T47D (cell line): Measurements from ENCODE around the gene SV2A.

ENCODE experiments used
- DNase-seq, 2 experiments: peaks; one replicate each; pipeline versions ENCODE4 v3.0.0 to v3.0.0-alpha.2; 2011 to 2012; ENCODE audit warnings: low read depth in 1 of 2, low spot score in 1 of 2
- JUND ChIP-seq: IDR thresholded peaks from 2 replicates; pipeline ENCODE4 v1.6.1; 2012; ENCODE audit warnings: low read depth
- in situ Hi-C: cut with HindIII; loops from 2 replicates; pipeline ENCODE4 v1.10.0; 2016; ENCODE audit warnings: low sequenced_read_pairs, low pct_unique_long_range_greater_than_20kb

The SV2A gene

DNA sequence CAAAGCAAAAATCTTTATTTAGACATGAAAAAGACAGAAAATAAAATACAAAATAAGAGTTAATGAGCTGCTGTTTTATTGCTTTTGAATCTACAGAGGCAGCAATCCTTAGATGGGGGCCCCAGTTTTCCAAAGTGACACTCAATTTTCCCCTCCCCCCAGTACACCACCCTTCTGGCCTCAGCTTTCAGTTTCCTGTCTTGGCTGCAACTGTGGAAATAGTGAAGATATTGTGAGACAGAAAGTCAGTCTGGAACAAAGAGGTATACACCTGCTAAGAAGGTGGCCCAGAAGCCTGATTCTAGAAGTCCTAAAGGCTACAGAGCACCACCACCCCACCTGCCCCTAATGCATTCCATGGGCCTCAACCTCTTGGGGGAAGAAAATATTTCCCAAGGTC lies 20.1 kb upstream of the SV2A start:
- no peak for DNase-seq
- no peak for TF ChIP-seq JUND
- in situ Hi-C loops: no loop called here

DNA sequence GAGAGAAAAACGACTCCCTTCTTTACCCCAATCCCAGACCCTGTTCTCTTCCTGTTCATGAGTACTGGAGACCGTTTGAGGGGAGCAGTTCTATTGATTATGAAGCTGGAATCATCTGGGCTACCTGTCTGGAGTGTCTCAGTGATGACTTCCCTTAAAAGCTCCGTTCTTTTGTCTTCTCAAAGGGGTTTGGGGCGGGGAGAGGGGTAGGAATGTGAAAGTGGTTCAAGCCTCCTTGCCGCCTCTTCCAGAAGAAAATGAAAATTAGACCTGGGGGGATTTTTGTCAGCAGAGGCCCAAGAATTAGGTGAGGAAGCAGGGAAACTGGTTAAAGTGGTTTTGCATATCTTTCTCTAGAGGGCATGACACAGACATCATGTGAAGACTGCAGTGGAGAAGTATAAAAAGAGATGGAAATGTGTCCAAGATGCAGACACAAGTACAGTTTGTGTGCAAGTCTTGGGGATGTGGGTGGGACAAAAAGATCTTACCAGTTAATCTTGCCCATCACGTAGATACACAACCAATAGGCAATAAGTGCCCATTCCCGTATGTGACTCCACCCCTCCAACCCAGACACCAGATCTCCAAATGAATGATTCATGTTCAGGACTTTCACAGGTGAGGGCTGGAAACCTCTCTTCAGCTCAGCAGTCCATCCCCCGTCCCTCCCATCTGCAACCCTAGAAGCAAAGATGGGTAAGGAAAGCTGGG lies 19.5 kb upstream of the SV2A start:
- TF ChIP-seq JUND: no peak
- in situ Hi-C loops: no loop called here
- DNase-seq: peak; percentile 61 to 88

DNA sequence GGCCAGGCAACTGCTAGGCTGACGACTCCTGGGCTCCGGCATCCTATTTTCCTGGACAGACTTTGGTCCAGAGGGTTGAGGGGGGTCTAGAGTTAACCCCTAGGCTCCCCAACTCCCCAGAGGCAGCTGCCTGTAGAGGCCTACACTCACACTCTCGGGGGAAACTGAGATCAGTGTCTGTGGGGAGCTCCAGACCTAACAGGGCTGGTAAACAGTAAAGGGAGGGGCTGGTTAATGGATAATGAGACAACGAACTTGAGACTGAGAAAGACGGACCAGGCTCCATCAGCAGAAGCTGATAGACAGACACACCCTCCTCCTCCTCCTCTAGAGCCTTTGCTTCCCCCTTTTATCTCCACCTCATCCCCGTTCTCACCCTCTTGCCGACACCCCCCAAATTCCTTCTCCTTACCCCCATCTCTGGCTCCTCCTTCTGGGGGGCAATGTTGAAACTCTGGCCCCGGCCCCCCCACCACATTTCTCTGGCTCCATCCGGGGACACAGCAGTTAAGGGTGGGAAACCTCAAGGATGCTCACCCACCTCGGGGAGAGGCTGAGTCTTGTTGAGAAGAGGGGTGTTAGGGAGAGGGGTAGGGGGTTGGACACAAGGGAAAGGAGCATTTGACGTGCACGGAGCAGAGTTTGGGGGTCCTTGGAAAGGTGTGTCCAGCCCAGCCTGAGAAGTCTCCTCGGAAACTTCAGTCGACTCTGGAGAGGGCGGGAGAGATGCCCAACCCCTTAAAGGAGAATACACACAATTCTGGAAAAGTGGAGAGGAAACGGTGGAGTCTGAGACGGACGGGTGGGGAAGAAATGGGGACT lies 18.7 kb upstream of the SV2A start, which contains the start of gene MTMR11:
TSS of gene MTMR11 (minus strand) at position 710 of the 822 bp plus-strand sequence. CDS start at position 478, 232 bp downstream.
- in situ Hi-C loops: no loop called here
- no peak for TF ChIP-seq JUND
- peak; percentile 59 to 68 for DNase-seq

DNA sequence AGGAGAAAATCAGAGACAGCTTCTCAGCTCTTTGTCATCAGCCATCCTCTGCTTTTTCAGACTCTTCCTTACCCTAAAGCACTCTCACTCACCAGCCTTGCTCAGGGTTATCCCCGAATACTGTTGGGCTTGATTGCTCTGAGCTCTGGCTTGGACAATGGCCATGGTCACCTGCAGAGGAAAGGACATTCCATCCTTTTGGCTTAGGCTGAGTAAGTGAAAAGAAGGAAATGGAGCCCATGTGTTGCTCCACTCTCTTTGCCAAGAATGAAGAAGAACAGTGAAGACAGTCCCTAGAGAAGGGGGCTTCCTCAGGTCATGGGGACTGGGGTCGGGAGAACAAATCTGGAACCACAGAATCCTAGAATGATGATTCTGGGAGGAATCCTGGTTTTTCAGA lies 16.7 kb upstream of the SV2A start:
- TF ChIP-seq JUND: no peak
- DNase-seq: no peak
- in situ Hi-C loops: no loop called here

DNA sequence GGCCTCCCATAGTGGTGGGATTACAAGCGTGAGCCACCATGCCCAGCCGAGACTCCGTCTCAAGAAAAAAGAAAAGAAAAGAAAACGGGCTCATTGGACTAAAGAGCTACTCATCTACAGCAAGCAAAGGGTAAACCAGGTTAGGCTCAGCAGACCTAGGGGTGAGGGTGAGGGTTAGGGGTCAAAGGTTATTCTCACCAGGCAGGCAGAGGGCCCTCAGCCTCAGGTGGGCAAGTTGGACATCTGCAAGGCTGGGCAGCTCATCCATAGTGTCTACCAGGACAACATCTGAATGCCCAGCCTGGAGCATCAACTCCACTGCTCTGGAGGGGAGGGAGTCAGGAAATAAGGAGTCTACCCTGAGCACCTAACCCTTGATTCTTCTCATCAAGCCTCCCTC lies 15.6 kb upstream of the SV2A start:
- no peak for DNase-seq
- TF ChIP-seq JUND: no peak

DNA sequence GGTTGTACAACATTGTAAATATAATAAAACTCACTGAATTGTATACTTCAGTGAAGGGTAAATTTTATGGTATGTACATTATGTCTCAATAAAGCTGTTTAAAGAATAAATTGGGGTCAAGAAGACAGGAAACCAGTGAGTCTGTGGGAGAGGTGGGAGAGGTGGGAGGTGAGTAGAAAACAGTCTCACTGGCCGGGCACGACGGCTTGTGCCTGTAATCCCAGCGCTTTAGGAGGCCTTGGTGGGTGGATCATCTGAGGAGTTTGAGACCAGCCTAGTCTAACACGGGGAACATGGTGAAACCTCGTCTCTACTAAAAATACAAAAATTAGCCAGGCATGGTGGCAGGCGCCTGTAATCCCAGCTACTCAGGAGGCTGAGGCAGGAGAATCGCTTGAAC lies 14.8 kb upstream of the SV2A start:
- in situ Hi-C loops: no loop called here

More for the DNA sequence above, 15.6 kb upstream of the SV2A start:
- in situ Hi-C loops: no loop called here

DNA sequence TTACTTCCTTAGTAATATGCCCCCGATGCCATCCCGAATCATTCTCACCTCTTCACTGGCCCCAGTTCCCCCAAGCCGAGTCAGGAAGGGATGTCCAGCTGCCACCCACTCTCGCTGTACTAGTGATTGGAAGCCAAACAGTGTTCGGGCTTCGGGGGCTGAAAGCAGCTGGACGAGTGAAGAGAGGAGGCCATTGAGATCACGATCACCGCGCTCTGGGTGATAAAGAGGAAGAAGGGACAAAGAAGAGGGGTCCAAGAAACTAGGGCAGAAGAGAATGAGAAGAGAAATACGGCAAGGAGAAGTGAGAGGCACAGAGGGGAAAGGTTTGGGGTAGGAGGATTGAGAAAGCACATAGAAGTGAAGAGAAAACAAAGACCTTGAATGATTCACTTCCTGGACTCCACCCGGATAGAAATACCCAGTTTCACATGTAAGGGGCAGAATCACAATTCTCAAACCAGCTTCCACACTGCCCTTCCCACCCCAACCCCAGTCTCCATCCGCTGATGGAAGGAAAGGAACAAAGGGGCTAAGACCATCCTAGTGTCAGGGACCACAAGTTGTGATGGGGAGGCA lies 13.7 kb upstream of the SV2A start:
- DNase-seq: no peak
- no peak for TF ChIP-seq JUND
- in situ Hi-C loops: no loop called here

More for the DNA sequence above, 14.8 kb upstream of the SV2A start:
- DNase-seq: no peak
- TF ChIP-seq JUND: no peak

DNA sequence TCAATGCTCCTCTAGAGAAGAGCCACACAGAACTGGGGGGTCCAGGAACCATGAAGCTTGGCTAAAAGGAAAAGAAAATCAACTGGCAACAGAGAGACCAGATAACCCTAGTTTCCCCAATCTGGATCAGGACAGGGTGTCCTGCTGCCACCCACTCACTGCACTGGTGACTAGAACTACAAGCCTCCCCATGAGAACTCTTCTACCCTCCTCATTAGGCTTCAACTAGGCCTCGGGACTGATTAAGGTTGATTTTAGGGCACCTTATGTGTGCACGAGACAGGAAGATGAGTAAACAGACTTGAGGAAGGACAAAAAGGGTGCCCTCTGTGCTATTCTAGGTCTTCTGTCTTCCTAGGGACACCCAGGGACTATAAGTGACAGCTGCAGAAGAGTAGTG lies 12.2 kb upstream of the SV2A start:
- no peak for TF ChIP-seq JUND
- DNase-seq: no peak
- in situ Hi-C loops: no loop called here

DNA sequence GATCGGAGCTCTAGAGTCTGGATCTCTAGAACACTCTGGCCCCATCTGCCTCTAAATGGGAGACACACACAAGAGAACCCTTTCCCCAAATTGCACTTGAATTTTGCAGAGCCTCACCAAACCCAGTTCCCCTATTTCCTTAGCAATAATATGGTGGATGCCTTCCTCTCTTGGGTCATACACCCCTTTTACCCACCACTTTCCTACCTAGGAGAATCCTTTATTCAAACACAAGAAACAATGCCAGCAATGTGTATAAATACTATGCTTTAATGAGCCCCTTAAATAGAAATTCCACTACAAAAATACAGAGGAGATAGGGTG lies 10.7 kb upstream of the SV2A start:
- in situ Hi-C loops: no loop called here
- TF ChIP-seq JUND: no peak
- DNase-seq: no peak

DNA sequence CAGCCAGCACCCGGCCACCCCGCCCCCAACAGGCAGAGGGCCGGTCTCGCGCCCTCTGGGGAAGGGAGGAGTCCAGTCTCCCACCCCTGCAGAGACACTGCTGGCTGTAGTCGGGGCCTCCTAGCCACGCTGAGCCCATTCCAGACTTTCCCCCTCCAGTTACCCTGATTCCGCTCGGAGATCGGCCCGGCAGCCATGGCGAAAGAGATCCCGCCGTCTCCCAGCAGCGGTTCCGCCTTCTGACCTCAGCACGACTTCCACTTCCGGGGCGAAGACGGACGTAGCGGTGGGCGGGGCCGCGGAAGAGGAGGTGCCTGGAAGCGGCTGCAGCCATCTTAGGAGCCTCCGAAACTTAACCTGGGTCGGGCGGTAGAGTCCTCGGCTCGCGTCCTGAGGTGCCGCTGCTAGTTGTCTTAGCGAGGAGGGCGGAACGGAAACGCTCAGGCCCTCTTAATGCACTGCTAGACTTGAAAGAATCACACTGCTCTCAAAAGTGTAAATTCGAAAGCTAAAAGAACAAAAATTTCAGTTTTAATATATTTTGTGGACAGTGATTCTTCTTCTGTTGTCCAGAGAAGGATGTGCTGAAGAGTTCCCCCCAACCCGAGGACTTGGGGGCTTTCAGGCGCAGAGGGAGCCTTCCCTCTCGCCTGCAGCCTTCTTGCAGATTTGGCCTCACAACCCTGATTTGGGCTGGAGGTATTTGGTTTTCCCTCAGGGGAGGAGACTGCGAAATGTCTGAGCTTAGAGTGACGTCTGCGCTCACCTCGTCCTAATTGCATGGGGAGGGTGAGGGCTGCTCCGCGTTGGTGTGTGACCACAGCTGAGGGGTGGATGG lies 10.1 kb upstream of the SV2A start, which contains the start of gene SF3B4:
TSS of gene SF3B4 (minus strand) at position 241 of the 838 bp plus-strand sequence. CDS start at position 197, 44 bp downstream.
- peak; percentile 74 to 96 for DNase-seq
- no peak for TF ChIP-seq JUND
- in situ Hi-C loops: no loop called here

DNA sequence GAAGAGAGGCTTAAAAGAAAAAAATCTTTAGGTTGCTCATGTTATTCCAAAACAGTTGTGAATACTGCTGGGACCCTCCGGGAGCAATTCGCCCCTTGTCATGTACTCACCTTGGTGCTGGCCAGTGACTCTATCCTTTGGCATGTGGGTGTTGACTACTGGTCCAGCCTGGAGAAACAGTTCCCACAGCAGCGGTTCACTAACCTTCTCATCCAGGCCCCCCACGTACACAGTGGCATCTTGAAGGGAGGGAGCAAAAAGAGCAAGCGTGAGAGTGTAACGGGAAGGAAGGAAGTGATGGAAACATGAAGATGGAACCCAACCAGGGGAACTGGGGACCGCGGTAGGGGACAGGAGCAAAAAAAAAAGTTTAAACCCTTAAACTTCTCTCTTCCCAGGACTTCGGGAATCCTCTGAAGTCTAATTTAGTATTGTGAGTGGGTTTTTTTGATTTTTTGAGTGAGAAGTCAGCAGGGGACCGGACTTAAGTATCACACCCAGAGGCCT lies 9.5 kb upstream of the SV2A start:
- no peak for DNase-seq
- no peak for TF ChIP-seq JUND
- in situ Hi-C loops: no loop called here

DNA sequence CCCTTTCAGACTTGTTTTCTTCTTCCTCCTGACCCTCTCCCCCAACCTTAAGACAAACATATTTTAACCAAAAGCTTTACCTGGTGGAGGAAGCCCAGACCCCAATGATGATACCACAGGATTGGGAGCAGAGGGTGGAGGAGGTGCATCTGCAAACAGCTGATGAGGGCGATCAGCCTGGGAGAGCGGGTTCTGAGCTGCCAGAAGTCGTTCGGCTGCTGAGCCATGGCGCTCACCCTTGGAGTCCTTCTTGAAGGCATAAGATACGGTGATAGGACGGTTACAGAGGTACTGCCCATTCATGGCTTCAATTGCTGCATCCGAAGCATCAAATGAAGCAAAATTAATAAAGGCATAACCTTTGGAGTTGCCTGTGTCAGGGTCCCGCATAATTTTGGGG lies 8.7 kb upstream of the SV2A start:
- in situ Hi-C loops: no loop called here
- TF ChIP-seq JUND: no peak
- no peak for DNase-seq
